SW480 (cell line): ENCODE results near the gene UBE2V1.

Experiments
- DNase-seq: peaks from one replicate; pipeline ENCODE4 v3.0.0-alpha.2; 2016; ENCODE audit warnings: low spot score

UBE2V1 gene

GRCh38 chr20:50043573-50044352, 69.2 kb downstream of the UBE2V1 start:
- no peak for DNase-seq

GRCh38 chr20:50042370-50043313, 70.3 kb downstream of the UBE2V1 start:
- DNase-seq = no peak

GRCh38 chr20:50041246-50041873, 71.6 kb downstream of the UBE2V1 start:
- peak; percentile 47 for DNase-seq

GRCh38 chr20:50040432-50041245, 72.3 kb downstream of the UBE2V1 start:
- DNase-seq = no peak

- no peak for DNase-seq
Observed at GRCh38 chr20:50039706-50040431, 73.1 kb downstream of the UBE2V1 start.

GRCh38 chr20:50038574-50038991, 74.4 kb downstream of the UBE2V1 start:
- peak; percentile 73 for DNase-seq

- DNase-seq = no peak
Observed at GRCh38 chr20:50038169-50038568, 74.8 kb downstream of the UBE2V1 start.

GRCh38 chr20:50037575-50037974, 75.4 kb downstream of the UBE2V1 start:
- DNase-seq = no peak

GRCh38 chr20:50037123-50037522, 75.8 kb downstream of the UBE2V1 start:
- no peak for DNase-seq

GRCh38 chr20:50036703-50037102, 76.2 kb downstream of the UBE2V1 start:
- DNase-seq = no peak

GRCh38 chr20:50034567-50035180, 78.3 kb downstream of the UBE2V1 start:
- DNase-seq = no peak

GRCh38 chr20:50032955-50033666, 79.8 kb downstream of the UBE2V1 start:
- no peak for DNase-seq
